Measurements from ENCODE around the gene ACSF3.

GRCh38 chr16:89079434-89079980 is 14.1 kb upstream of the ACSF3 start:
- no peak for TF ChIP-seq CTCF (IDR thresholded peaks at IDR 0.05; ENCODE audit: low read depth, low read length, missing input control)
- TF ChIP-seq REST (IDR thresholded peaks at IDR 0.05), result no peak
- no peak for TF ChIP-seq HNF4G (IDR thresholded peaks at IDR 0.05)
- no peak for TF ChIP-seq EGR1 (IDR thresholded peaks at IDR 0.05; ENCODE audit: low read depth in 2 of 2)
- TF ChIP-seq TAF1 (conservative IDR thresholded peaks at IDR 0.05), result no peak
- TF ChIP-seq ZBTB33 (IDR thresholded peaks at IDR 0.05), result no peak
- no peak for TF ChIP-seq RAD21 (IDR thresholded peaks at IDR 0.05)
- no peak for TF ChIP-seq ATF3 (IDR thresholded peaks at IDR 0.05)
- no peak for TF ChIP-seq SP1 (IDR thresholded peaks at IDR 0.05)
- no peak for TF ChIP-seq YY1 (IDR thresholded peaks at IDR 0.05)
- no peak for TF ChIP-seq FOXA1 (IDR thresholded peaks at IDR 0.05)
- TF ChIP-seq MAX (IDR thresholded peaks at IDR 0.05), result no peak
